Chondrocyte (in vitro differentiated cells): ENCODE results near the gene SFI1. TPM values are rescaled to one million over a fixed set of nuclear protein-coding genes. Genes with fewer than 3 reads are reported as not detected.
A peak's percentile ranks its signal among the peaks of the same experiment; 100 is the strongest.
"Not testable (repeated sequence)": the region's sequence is repeated elsewhere in the genome, so short reads cannot be mapped to it uniquely, and the experiment has no call there.

Source experiments
- DNase-seq: peaks from one replicate; pipeline ENCODE4 v3.0.0; 2021; ENCODE audit warnings: mixed read lengths, low spot score
- H3K27ac Mint-ChIP-seq: one replicate; pipeline ENCODE4 v1.8.0; 2021; ENCODE audit warnings: mild to moderate bottlenecking, moderate library complexity, mixed read lengths; ENCODE audit not compliant: unreplicated experiment
- H3K27me3 Mint-ChIP-seq: 2 replicates; pipeline ENCODE4 v1.8.0; 2021; ENCODE audit warnings: low read depth, mixed read lengths
- H3K36me3 Mint-ChIP-seq: 2 replicates; pipeline ENCODE4 v1.8.0; 2021; ENCODE audit warnings: low read depth, mixed read lengths
- H3K4me1 Mint-ChIP-seq: 2 replicates; pipeline ENCODE4 v1.8.0; 2021; ENCODE audit warnings: low read depth, mild to moderate bottlenecking, mixed read lengths
- H3K4me3 Mint-ChIP-seq: one replicate; pipeline ENCODE4 v1.8.0; 2021; ENCODE audit warnings: mild to moderate bottlenecking, moderate library complexity, mixed read lengths; ENCODE audit not compliant: unreplicated experiment
- H3K9me3 Mint-ChIP-seq: 2 replicates; pipeline ENCODE4 v1.8.0; 2021; ENCODE audit warnings: low read depth, mixed read lengths
- total RNA-seq: library from RNA; stranded (reverse); gene quantifications from 3 replicates; pipeline ENCODE4 v1.2.1, GENCODE V29; 2021
- TF ChIP-seq, protein P1 (sequence below): fragments of 200-600 bp; sonication (generic); IDR thresholded peaks from 2 replicates; pipeline ENCODE4 v1.5.0; 2021; ENCODE audit warnings: antibody characterized with exemption, mild to moderate bottlenecking, moderate library complexity

The SFI1 gene
- total RNA-seq, 1 donor from 2014 or later, result 20.3 TPM

DNA sequence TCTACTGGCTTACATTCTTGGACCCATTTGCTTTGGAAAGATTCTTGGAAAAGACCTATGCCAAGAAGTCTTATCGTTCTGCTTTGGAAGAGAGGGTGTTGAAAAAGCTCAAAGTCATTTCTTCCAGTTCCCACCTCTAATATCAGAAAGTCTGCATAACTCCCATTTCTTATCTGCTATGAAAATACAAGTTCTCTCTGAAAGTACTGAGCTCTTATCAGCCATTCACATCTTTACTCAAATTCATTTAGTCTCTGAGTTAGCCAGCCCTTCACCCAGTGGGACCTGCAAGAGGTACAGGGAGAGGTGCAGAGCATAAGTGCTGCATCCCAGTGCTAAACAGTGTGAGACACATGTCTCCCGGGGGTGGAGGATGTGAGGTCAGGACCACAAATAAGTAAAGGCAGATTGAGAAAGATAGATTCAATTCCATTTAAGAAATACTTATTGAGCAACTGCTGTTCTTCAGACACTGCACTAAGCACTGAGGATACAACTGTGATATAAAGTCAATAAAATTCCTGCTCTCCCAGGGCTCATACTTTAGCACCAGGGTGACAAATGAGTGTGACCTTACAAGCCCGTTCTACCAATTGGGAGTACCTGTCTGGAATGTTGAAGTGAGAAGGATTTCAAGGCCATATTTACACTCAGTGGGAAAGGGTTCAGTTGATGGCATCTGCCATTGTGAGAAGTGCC is 89.0 kb downstream of the SFI1 start:
- Mint-ChIP-seq H3K36me3 (peaks cover 10% of the 10 kb centered on the region), H3K9me3 (peaks cover 4% of the 10 kb centered on the region), H3K4me1 (peaks cover 42% of the 10 kb centered on the region), H3K27ac (peak overlapping the region; percentile 97), H3K4me3 (no peak overlapping the region), H3K27me3 (no peaks in the 10 kb centered on the region)
- no peak for DNase-seq
- TF ChIP-seq, protein P1, sequence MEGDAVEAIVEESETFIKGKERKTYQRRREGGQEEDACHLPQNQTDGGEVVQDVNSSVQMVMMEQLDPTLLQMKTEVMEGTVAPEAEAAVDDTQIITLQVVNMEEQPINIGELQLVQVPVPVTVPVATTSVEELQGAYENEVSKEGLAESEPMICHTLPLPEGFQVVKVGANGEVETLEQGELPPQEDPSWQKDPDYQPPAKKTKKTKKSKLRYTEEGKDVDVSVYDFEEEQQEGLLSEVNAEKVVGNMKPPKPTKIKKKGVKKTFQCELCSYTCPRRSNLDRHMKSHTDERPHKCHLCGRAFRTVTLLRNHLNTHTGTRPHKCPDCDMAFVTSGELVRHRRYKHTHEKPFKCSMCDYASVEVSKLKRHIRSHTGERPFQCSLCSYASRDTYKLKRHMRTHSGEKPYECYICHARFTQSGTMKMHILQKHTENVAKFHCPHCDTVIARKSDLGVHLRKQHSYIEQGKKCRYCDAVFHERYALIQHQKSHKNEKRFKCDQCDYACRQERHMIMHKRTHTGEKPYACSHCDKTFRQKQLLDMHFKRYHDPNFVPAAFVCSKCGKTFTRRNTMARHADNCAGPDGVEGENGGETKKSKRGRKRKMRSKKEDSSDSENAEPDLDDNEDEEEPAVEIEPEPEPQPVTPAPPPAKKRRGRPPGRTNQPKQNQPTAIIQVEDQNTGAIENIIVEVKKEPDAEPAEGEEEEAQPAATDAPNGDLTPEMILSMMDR, result no peak

DNA sequence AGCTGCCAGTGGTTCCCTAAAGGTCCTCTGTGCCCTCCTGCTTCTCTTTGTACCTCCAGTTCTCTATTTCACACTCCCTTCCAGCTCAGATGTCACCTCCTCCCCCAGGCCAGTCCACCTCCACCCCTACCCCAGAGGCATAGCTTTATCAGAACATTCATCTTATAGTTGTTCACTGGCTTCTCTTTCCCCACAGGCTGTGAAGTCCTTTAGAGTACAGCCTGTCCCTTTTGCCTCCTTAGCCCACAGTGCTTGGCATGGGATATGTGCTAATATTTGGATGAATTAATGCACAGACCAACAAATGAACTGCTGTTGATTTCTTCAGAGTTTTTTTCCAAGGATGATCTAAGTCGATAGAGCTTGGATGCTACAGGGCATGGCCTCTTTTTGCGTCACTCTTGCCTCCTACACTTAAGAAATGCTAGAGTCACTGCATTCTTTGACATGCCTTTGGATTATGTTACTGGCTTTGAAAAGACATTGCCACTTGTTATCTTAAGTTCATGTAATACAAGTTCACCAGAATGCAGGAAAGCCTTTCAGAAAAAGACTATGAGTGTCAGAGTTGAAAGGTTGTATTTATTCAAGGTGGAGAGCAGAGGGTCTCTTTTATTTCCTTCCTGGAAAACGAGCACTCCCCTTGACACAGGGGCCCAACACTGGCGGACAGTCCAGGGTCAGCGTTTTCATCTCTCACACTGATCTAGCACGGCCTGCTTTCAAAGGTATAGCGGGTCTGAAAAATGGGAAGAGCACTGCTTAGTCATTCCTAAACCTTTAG is 90.0 kb downstream of the SFI1 start:
- H3K4me3 Mint-ChIP-seq, result no peak overlapping the region
- H3K27me3 Mint-ChIP-seq, result no peaks in the 10 kb centered on the region
- peaks cover 10% of the 10 kb centered on the region for H3K36me3 Mint-ChIP-seq
- peak overlapping the region; percentile 97 for H3K27ac Mint-ChIP-seq
- TF ChIP-seq, protein P1, result no peak
- peaks cover 4% of the 10 kb centered on the region for H3K9me3 Mint-ChIP-seq
- H3K4me1 Mint-ChIP-seq, result peaks cover 38% of the 10 kb centered on the region
- DNase-seq, result no peak

DNA sequence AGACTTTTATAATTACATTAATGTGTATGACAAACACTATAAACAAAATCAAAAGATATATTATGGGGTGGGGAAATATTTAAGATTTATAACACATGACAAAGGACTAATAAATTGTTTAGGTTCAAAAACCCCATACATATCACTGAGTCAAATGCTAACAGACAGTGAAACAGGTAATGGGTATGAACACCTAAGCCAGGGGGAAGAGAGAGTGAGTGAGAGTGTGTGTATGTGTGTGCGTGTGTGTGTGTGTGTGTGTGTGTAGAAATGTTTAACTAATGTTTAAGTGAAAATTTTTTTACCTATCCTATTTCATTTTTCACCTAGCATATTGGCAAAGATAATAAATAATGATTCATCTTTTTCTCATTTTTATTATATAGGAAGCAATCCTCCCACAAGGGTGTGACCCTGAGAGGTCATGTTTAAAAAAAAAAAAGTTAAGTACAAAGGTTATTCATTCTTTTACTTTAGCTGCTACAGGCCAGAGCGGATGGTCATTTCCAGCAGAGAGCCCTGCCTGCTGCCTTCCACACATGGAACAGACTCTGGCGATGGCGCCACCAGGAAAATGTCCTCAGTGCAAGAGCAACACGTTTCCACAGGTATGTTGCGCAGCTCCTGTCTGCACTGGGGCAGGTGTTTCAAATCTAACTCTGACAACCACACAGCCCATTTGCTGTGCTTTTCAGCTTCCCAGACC is 92.8 kb downstream of the SFI1 start:
- H3K27ac Mint-ChIP-seq, result no peak overlapping the region
- TF ChIP-seq, protein P1, result no peak
- H3K4me3 Mint-ChIP-seq, result no peak overlapping the region

DNA sequence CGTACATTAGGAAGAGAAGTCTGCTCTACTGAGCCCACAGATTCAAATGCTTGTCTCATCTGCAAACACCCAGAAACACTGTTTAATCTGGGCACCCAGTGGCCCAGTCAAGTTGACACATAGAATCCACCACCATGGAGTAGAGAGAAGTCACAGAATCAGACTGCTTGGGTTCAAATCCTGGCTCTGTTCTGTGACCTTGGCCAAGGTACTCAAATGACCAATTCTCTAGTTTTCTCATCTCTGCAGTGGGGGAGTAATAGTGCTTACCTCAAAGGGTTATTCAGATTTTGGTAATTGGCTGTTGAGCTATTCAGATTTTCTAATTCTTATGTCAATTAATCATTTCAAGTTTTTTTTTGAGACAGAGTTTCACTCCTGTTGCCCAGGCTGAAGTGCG is 93.8 kb downstream of the SFI1 start:
- not testable (repeated sequence) for H3K4me3 Mint-ChIP-seq, H3K27ac Mint-ChIP-seq, H3K27me3 Mint-ChIP-seq, H3K9me3 Mint-ChIP-seq, DNase-seq, H3K36me3 Mint-ChIP-seq
- peaks cover 19% of the 10 kb centered on the region for H3K4me1 Mint-ChIP-seq

More for the DNA sequence above, 92.8 kb downstream of the SFI1 start:
- Mint-ChIP-seq H3K36me3 (peaks cover 10% of the 10 kb centered on the region), H3K9me3 (peaks cover 4% of the 10 kb centered on the region), H3K27me3 (no peaks in the 10 kb centered on the region), H3K4me1 (peaks cover 29% of the 10 kb centered on the region)
- DNase-seq, result no peak

DNA sequence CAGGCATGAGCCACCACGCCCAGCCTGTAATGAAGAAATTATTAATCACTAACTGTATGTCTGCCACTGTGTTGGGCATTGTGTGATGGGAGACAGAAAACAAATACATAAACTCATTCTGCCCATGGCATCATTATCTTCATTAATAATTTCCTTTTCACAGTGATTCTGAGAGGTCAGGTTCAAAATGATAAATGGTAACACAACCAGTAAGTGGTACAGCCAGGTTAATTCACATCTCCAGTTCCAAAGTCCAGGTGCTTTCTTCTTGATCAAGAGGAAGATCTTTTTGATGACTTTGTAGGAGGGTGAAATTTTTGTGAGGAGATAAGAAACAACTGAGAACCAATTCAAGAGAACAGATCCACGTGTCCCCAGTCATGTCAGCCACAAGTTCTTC is 98.9 kb downstream of the SFI1 start:
- no peaks in the 10 kb centered on the region for H3K9me3 Mint-ChIP-seq
- DNase-seq, result no peak
- TF ChIP-seq, protein P1, result no peak
- H3K4me3 Mint-ChIP-seq, result no peak overlapping the region
- no peaks in the 10 kb centered on the region for H3K36me3 Mint-ChIP-seq
- no peaks in the 10 kb centered on the region for H3K27me3 Mint-ChIP-seq
- peaks cover 4% of the 10 kb centered on the region for H3K4me1 Mint-ChIP-seq
- no peak overlapping the region for H3K27ac Mint-ChIP-seq
